GM19351 (cell line): ENCODE data around the gene BRICD5.
"Not testable (repeated sequence)": the region's sequence is repeated elsewhere in the genome, so short reads cannot be mapped to it uniquely, and the experiment has no call there.

Source experiments
- ATAC-seq: cut with Tn5 transposase; IDR thresholded peaks from one replicate; pipeline ENCODE4 v1.9.1; 2021; ENCODE audit warnings: mild to moderate bottlenecking, moderate library complexity; ENCODE audit not compliant: unreplicated experiment

The BRICD5 gene

DNA sequence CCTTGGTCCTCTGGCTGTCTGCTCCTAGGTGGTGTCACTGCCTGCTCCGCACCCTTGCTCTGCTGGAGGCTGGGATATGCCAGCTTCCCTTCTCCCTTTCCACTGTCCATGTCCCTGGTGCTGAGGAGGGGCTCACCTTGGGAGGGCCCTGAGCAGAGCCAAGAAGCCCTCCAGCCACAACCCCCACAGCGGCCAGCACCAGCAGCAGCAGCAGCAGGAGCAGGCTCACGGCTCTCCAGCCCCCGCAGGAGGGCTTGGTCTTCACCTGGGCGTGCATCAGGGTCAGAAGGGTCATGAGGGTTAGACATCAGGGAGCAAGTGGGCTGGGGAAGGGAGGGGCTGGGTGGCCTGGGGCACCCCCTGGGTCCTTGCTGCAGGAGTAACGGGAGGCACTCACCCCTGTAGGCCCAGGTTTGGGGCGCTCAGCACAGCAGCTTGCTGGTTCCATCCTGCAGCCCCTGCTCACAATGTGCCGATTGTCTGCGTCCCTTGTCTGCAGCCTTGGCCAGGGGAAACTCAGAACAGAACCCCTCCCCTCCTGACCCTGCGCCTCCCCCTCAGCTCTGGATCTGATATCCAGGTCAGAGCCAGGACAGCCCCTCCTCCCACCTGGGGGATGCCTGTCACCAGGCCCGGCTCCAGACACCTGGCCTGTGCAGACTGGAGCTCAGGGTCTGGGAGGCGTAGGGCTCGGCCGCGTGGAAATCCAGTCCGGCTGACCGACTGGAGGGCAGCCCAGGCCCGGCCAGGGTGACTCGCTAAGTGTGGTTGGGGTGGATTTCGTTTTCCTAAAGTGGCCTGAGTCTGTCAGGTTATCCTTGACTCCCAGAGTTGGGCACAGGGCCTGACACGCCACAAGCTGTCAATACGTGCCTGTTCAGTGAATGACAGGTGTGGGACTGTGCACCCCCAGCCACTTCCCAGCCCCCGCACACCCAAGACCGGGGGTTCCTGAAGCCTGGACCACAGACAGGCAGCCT, at the start of gene BRICD5:
Gene BRICD5 (minus strand): TSS at position 478 of the 980 bp plus-strand sequence. CDS start 30 bp downstream, at position 448.
- no peak for ATAC-seq

GRCh38 chr16:2260250-2260649, 49.6 kb upstream of the BRICD5 start:
- no peak for ATAC-seq

DNA sequence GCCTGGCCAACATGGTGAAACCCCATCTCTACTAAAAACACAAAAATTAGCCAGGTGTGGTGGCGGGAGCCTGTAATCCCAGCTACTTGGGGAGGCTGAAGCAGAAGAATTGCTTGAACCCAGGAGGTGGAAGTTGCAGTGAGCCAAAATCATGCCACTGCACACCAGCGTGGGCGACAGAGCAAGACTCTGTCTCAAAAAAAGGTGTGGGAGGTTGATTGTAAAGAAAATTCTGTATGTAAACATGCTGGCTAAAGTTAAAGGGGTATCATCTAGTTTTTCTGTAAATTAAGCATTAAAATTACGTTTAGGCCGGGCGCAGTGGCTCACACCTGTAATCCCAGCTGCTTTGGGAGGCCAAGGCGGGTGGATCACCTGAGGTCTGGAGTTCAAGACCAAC, 47.9 kb upstream of the BRICD5 start:
- ATAC-seq, result not testable (repeated sequence)

GRCh38 chr16:2257726-2258125, 47.1 kb upstream of the BRICD5 start:
- ATAC-seq, result no peak

DNA sequence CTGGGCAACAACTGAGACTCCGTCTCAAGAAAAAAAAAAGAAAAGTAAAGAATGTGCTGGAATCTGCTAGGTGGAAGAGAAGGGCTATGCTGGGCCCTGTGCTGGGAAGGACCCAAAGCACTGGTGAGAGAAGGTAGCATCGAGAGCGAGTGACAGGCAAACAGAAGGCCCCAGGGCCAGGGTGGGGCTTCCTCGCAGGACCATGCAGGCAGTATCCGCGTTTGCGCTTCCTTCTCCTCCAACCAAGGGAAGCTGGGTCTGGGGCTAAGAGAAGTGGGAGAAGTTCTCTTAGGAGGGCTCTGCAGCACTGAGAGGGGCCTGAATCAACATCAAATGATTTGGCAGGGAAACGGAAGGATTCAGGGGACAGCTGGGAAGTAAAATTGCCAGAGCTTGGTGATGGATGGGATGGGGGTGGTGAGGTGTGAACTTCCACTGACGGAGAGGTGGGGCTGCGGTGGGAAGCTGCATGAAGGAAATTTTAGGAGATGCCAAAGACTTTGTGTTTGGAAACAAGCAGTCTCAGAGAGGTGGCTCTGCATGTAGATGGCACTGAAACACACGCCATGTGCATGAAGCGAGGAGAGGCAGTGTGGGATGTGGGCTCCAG, 46.0 kb upstream of the BRICD5 start:
- no peak for ATAC-seq

DNA sequence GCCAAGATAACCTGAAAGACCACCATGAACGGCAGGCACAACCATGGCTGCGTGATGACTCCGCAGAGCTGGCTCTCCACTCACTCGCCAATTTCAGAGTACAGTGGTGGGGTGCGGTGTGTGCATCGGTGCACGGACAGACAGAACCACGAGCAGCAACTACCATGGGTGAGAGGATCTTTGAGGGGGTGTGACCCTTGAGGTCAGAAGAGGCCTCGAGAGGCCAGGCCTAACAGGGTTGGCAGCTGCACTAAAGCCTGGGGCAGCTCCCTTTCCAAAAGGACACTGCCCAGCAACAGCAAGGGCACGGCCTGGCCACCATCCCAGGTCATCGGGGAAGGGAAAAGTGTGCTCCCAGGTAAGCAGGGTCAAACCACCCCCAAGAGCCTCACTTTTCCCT, 42.6 kb upstream of the BRICD5 start:
- ATAC-seq, result no peak

DNA sequence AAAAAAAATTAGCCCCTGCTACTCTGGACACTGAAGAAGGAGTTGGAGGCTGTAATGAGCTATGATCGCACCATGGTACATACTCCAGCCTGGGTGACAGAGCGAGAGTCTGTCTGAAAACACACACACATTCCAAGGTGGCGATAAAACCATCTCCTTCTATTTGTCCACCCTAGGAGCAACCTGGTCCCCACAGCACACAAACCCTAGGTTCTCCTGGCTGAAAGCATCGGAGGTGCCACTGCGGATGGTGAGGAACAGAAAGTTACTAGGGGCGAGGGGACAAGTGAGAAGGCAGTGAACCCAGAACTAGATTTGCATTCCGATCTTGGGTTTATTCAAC, 42.1 kb upstream of the BRICD5 start:
- no peak for ATAC-seq

DNA sequence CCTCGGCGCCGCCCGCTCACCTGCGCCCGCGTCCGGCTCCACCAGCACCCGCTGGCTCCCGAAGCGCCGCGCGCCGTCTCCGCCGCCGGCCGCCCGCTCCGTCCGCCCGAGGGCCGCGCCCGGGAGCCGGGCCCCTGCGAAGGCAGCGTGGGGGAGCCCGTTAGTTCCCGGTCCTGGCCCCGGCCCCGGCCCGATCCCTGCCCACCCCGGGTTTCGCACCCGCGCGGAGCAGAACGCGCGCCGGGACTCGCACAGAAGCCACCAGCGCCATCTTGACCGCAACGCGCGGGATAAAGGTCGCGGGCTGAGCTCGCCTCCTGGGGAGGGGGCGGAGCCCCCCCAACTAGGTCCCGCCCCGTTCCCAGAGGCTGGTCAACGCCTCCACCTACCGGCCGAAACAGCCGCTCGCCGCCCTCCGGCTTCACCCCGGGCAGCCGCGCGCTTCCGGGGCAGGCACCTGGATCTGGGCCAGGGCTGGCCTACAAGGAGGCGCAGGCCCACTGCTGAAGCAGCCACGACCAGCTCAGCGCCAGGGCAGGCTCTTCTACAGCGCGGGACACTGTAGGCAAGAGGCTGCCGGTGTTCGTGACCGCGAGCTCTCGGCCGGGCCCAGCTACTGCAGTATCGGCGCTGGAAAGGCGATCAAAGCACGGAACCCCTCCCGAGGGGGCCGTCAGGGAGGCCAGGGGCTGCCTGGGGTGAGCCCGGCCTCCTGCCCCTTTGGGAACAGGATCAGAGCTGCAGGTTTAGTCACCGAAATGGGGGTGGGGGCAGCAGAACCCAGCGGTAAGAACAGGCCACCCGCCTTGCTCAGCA, 40.8 kb upstream of the BRICD5 start, which contains the start of gene ECI1:
Gene ECI1 (minus strand): TSS at position 292 of the 816 bp plus-strand sequence. CDS start 21 bp downstream, at position 271.
- ATAC-seq, result peak; percentile 84

- peak; percentile 22 for ATAC-seq
These were observed 40.1 kb upstream of the BRICD5 start for GRCh38 chr16:2250652-2251295.

DNA sequence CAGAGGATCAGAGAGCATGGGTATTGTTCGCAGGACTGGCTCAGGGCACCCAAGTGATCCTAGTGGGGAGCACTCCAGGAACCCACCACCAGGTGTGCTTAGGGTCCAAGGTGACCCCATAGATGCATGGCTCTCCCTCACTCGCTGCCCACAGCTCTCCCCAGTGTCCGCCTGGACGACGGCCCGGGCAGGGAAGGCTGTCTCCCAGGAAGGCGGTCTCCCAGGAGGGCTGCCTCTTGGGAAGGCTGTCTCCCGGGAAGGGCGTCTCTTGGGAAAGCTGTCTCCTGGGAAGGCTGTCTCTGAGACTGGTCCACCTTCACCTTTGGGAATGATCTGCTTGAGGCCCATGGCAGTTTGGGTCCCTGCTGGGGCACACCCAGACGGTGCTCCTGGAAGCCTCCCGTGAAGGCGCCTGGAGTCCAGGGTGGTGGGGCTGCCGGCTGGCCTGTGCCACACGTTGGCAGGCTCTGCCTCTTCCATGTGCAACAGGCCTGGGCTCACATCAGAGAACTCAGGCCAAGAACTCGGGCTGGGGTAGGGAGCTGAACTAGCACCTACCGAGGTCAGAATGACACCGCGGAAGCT, 35.7 kb upstream of the BRICD5 start:
- no peak for ATAC-seq

GRCh38 chr16:2244926-2245795, 34.5 kb upstream of the BRICD5 start:
- no peak for ATAC-seq

GRCh38 chr16:2244301-2244700, 33.6 kb upstream of the BRICD5 start:
- no peak for ATAC-seq

GRCh38 chr16:2243781-2244180, 33.1 kb upstream of the BRICD5 start:
- no peak for ATAC-seq

DNA sequence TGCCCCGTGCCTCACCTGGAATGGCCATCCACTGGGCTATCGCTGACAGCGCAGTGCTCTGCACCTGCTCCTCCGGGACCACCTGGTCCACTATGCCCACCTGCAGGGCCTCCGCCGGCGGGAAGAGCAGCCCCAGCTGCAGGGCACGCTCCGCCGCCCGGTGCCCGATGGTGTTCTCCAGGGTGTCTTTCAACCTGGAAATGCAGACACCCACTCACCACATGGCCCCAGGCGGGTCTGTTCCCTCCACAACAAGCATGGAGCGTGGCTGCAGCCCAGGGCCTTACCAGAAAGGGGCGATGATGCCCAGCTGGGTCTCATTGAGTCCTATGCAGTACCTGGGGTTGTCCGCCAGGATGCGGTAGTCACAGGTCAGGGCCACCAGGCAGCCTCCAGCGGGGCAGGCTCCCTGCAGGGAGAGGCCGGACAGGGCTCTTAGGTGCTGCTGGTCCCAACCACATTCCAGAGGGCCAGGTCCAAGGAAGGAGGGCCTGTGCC, 32.4 kb upstream of the BRICD5 start:
- no peak for ATAC-seq

- ATAC-seq, result no peak
These were observed 31.9 kb upstream of the BRICD5 start for GRCh38 chr16:2242598-2242997.

- not testable (repeated sequence) for ATAC-seq
These were observed 29.7 kb upstream of the BRICD5 start for GRCh38 chr16:2240331-2240730.

- no peak for ATAC-seq
These were observed 28.4 kb upstream of the BRICD5 start for GRCh38 chr16:2238838-2239675.

GRCh38 chr16:2238150-2238837, 27.6 kb upstream of the BRICD5 start:
- ATAC-seq, result no peak
